OCI-LY1 (cell line): ENCODE data around the gene KCNH6.

Experiments
- H2AFZ ChIP-seq: fragments of 200-600 bp; sonication (generic), shearing (Covaris generic); 2 replicates; pipeline ENCODE4 v1.6.0; 2014; ENCODE audit warnings: antibody characterized with exemption, mild to moderate bottlenecking, low read length
- H3F3A ChIP-seq: fragments of 200-600 bp; sonication (generic), shearing (Covaris generic); 2 replicates; pipeline ENCODE4 v1.6.0; 2014; ENCODE audit warnings: mild to moderate bottlenecking, antibody characterized with exemption, low read length, moderate library complexity; ENCODE audit not compliant: insufficient read depth
- H3K27ac ChIP-seq: fragments of 200-600 bp; sonication (generic); 2 replicates; pipeline ENCODE4 v1.5.1; 2014; ENCODE audit warnings: low read length, mixed run types, mild to moderate bottlenecking, low read depth; ENCODE audit not compliant: poor library complexity, severe bottlenecking
- H3K27me3 ChIP-seq: fragments of 200-600 bp; sonication (generic); 2 replicates; pipeline ENCODE4 v1.6.0; 2014; ENCODE audit warnings: antibody characterized with exemption, mild to moderate bottlenecking, low read length, moderate library complexity; ENCODE audit not compliant: insufficient read depth
- H3K36me3 ChIP-seq: fragments of 200-600 bp; sonication (generic); 2 replicates; pipeline ENCODE4 v1.6.1; 2014; ENCODE audit warnings: mild to moderate bottlenecking, antibody characterized with exemption, low read length, moderate library complexity, mixed read lengths; ENCODE audit not compliant: insufficient read depth
- H3K4me1 ChIP-seq: fragments of 200-600 bp; sonication (generic); 2 replicates; pipeline ENCODE4 v1.5.1; 2014; ENCODE audit warnings: mild to moderate bottlenecking, low read length, moderate library complexity; ENCODE audit not compliant: insufficient read depth, severe bottlenecking
- H3K4me2 ChIP-seq: fragments of 200-600 bp; sonication (generic), shearing (Covaris generic); 2 replicates; pipeline ENCODE4 v1.6.1; 2014; ENCODE audit warnings: low read length
- H3K4me3 ChIP-seq: fragments of 200-600 bp; sonication (generic); 2 replicates; pipeline ENCODE4 v1.5.1; 2014; ENCODE audit warnings: low read length, low read depth, mild to moderate bottlenecking, mixed read lengths; ENCODE audit not compliant: poor library complexity, severe bottlenecking
- H3K79me2 ChIP-seq: fragments of 200-600 bp; shearing (Covaris generic); 2 replicates; pipeline ENCODE4 v1.6.1; 2016; ENCODE audit warnings: mixed run types, low read length, mixed read lengths; ENCODE audit not compliant: insufficient read depth
- H3K9ac ChIP-seq: fragments of 200-600 bp; sonication (generic), shearing (Covaris generic); 2 replicates; pipeline ENCODE4 v1.6.1; 2014; ENCODE audit warnings: mild to moderate bottlenecking, low read length, mixed read lengths
- H3K9me2 ChIP-seq: fragments of 200-600 bp; sonication (generic), shearing (Covaris generic); 2 replicates; pipeline ENCODE4 v1.6.1; 2014; ENCODE audit warnings: low read depth, mild to moderate bottlenecking, low read length, mixed read lengths
- H3K9me3 ChIP-seq: fragments of 200-600 bp; shearing (Covaris generic); 2 replicates; pipeline ENCODE4 v1.6.1; 2014; ENCODE audit warnings: low read length, mixed read lengths
- H4K20me1 ChIP-seq: fragments of 200-600 bp; sonication (generic), shearing (Covaris generic); 2 replicates; pipeline ENCODE4 v1.6.0; 2016; ENCODE audit warnings: mild to moderate bottlenecking, low read length; ENCODE audit not compliant: insufficient read depth
- CTCF ChIP-seq: fragments of 200-600 bp; sonication (generic), shearing (Covaris generic); IDR thresholded peaks from 2 replicates; pipeline ENCODE4 v1.5.1; 2017; ENCODE audit warnings: mild to moderate bottlenecking, antibody characterized with exemption, low read length, moderate library complexity, mixed read lengths
- EZH2 ChIP-seq: fragments of 200-600 bp; sonication (generic), shearing (Covaris generic); IDR thresholded peaks from 2 replicates; pipeline ENCODE4 v1.8.0; 2017; ENCODE audit warnings: borderline replicate concordance, mixed run types, mild to moderate bottlenecking, antibody characterized with exemption, low read length, moderate library complexity, mixed read lengths

The KCNH6 gene

GRCh38 chr17:63490858-63491400 is 32.2 kb upstream of the KCNH6 start:
- H3F3A ChIP-seq = no peaks in the 10 kb centered on the region
- H3K4me1 ChIP-seq = peaks cover 5% of the 10 kb centered on the region
- H3K9me3 ChIP-seq = no peaks in the 10 kb centered on the region
- TF ChIP-seq EZH2 (no peak), CTCF (no peak)
- no peak overlapping the region for H3K27ac ChIP-seq
- H3K36me3 ChIP-seq = no peaks in the 10 kb centered on the region
- H4K20me1 ChIP-seq = no peaks in the 10 kb centered on the region
- no peaks in the 10 kb centered on the region; the same call in 1 of the 2 replicates for H3K27me3 ChIP-seq
- H3K9ac ChIP-seq = no peak overlapping the region
- H3K9me2 ChIP-seq = no peaks in the 10 kb centered on the region
- no peaks in the 10 kb centered on the region for H3K79me2 ChIP-seq
- no peak overlapping the region for H3K4me3 ChIP-seq
- H2AFZ ChIP-seq = no peak overlapping the region
- H3K4me2 ChIP-seq = no peak overlapping the region

- Histone ChIP-seq H3K27ac (no peak overlapping the region), H3K36me3 (no peaks in the 10 kb centered on the region), H3K9ac (no peak overlapping the region), H3K27me3 (no peaks in the 10 kb centered on the region; the same call in 1 of the 2 replicates), H3K9me2 (no peaks in the 10 kb centered on the region), H2AFZ (no peak overlapping the region), H3K79me2 (no peaks in the 10 kb centered on the region), H3F3A (no peaks in the 10 kb centered on the region), H3K9me3 (no peaks in the 10 kb centered on the region), H3K4me2 (no peak overlapping the region), H3K4me1 (peaks cover 4% of the 10 kb centered on the region), H4K20me1 (no peaks in the 10 kb centered on the region), H3K4me3 (no peak overlapping the region)
- TF ChIP-seq EZH2 = no peak
- no peak for TF ChIP-seq CTCF
Observed at GRCh38 chr17:63491413-63491812, 31.7 kb upstream of the KCNH6 start.

GRCh38 chr17:63491977-63492618 is 31.1 kb upstream of the KCNH6 start:
- Histone ChIP-seq H3K4me2 (no peak overlapping the region), H3K9ac (no peak overlapping the region), H3K27ac (no peak overlapping the region), H3K27me3 (no peaks in the 10 kb centered on the region; the same call in 1 of the 2 replicates), H3K4me1 (no peaks in the 10 kb centered on the region), H3K4me3 (no peak overlapping the region), H3F3A (no peaks in the 10 kb centered on the region), H3K9me2 (no peaks in the 10 kb centered on the region), H3K9me3 (no peaks in the 10 kb centered on the region), H3K79me2 (no peaks in the 10 kb centered on the region), H4K20me1 (no peaks in the 10 kb centered on the region), H2AFZ (no peak overlapping the region), H3K36me3 (no peaks in the 10 kb centered on the region)
- TF ChIP-seq EZH2 (no peak), CTCF (no peak)
